Activated naive CD8-positive, alpha-beta T cell treated with anti-CD3 and anti-CD28 coated beads for 36 hours (primary cell): ENCODE data around the gene SPRR5. TPM values are rescaled to one million over a fixed set of nuclear protein-coding genes. Genes with fewer than 3 reads are reported as not detected.

Experiments used
- DNase-seq: peaks from one replicate; pipeline ENCODE4 v3.0.0; 2021
- H3K27ac Mint-ChIP-seq: one replicate; pipeline ENCODE4 v1.8.0; 2022; ENCODE audit warnings: mild to moderate bottlenecking, moderate library complexity, mixed read lengths
- H3K27me3 Mint-ChIP-seq: one replicate; pipeline ENCODE4 v1.8.0; 2022; ENCODE audit warnings: mild to moderate bottlenecking, mixed read lengths
- H3K36me3 Mint-ChIP-seq: one replicate; pipeline ENCODE4 v1.8.0; 2021; ENCODE audit warnings: mild to moderate bottlenecking, mixed read lengths
- H3K4me1 Mint-ChIP-seq: one replicate; pipeline ENCODE4 v1.8.0; 2021; ENCODE audit warnings: mixed read lengths
- H3K4me3 Mint-ChIP-seq: one replicate; pipeline ENCODE4 v1.8.0; 2022; ENCODE audit warnings: mild to moderate bottlenecking, moderate library complexity, mixed read lengths
- H3K9me3 Mint-ChIP-seq: one replicate; pipeline ENCODE4 v1.8.0; 2022; ENCODE audit warnings: mixed read lengths
- total RNA-seq, 2 experiments: library from RNA; stranded (reverse); gene quantifications; one replicate each; pipeline ENCODE4 v1.2.3, GENCODE V29; 2021

The SPRR5 gene
- total RNA-seq, 2 experiments from 2014 or later: not detected

DNA sequence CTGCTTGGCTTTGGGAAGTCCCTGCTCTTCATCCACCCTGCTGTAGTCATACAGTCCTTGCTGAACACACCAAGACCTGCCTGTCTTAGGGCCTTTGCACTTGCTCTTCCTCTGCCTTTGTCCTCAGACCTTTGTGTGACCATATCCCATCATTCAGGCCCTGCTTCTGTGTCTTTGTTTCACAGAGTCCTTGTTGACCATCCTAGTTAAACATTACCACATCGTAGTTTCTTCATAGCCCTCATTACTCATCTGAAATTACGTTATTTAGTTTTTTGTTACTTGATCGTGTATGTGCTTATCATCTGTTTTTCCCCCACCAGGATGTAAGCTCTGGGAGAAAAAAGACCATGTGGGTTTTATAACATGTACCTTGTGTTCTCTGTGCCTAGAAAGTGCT, 18.3 kb upstream of the SPRR5 start:
- Mint-ChIP-seq H3K4me3 (no peak overlapping the region), H3K36me3 (no peaks in the 10 kb centered on the region), H3K27me3 (peaks cover 13% of the 10 kb centered on the region), H3K4me1 (no peaks in the 10 kb centered on the region), H3K9me3 (no peaks in the 10 kb centered on the region), H3K27ac (no peak overlapping the region)
- no peak for DNase-seq

DNA sequence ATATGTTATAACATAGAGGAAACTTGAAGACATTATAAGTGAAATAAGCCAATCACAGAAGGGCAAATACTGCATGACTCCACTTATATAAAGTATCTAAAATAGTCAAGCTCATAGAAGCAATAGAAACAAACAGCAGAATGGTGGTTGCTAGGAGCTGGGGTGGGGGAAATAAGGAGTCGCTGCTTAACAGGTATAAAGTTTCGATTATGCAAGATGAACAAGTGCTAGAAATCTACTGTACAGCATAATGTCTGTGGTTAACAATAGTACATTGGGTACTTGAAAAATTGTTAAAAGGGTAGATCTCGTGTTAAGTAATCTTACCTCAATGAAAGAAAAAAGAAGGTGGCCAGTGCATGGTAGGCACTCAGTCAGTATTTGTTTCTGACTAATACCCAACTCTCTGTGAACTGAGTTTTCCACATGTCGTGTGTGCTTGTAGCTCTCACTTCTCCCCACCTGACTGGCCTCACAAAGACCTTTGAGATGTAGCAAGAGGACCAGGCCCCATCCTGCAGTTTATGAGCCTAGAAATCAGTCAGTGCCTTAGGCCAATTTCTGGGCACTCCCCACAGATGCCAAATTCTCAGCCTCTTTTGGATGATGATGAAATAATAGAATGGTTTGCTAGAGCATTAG, 14.7 kb upstream of the SPRR5 start:
- Mint-ChIP-seq H3K4me1 (no peaks in the 10 kb centered on the region), H3K4me3 (no peak overlapping the region)

DNA sequence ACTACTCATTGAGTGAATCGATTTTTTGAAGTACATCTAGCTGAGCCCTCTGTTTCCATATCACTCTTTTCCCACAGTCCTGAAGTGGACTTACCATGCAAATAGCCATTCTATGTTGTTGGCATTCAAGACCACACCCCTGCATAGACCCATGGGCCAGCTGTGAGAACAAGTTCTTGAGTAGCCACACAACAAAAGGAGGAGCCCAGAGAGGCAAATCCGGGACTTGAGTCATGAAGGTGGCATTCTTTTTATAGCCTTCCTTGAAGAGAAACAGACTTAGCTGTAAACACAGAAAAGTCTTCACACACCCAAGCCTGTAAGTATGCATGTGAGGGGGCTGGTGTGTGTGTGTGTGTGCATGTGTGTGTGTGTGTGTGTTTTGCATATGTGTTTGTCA, 13.8 kb upstream of the SPRR5 start:
- no peaks in the 10 kb centered on the region for H3K4me1 Mint-ChIP-seq
- DNase-seq: no peak

More for the DNA sequence above, 14.7 kb upstream of the SPRR5 start:
- peaks cover 15% of the 10 kb centered on the region for H3K27me3 Mint-ChIP-seq
- no peaks in the 10 kb centered on the region for H3K36me3 Mint-ChIP-seq
- no peak for DNase-seq
- H3K9me3 Mint-ChIP-seq: peaks cover 1% of the 10 kb centered on the region
- no peak overlapping the region for H3K27ac Mint-ChIP-seq

DNA sequence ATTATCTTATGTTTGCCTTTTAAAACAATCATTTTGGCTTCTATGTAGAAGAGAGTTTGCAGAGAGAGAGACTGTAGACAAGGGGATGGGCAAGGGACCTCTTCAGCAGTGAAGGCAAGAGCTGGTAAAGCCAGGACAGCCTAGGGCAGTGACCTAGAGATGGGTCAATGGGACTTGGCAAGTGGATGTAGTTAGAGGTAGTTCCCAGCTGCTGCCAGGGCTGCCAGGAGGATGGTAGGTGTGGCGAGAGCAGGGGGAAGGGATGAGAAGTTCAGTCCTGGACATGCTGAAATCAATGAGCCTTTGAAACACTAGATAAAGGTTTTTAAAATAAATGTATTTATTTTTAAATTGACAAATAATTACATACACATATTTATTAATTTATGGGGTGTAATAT, 6.4 kb upstream of the SPRR5 start:
- Mint-ChIP-seq H3K36me3 (no peaks in the 10 kb centered on the region), H3K4me1 (no peaks in the 10 kb centered on the region), H3K27me3 (peaks cover 13% of the 10 kb centered on the region), H3K27ac (no peak overlapping the region), H3K9me3 (peaks cover 1% of the 10 kb centered on the region), H3K4me3 (no peak overlapping the region)
- DNase-seq: no peak

More for the DNA sequence above, 13.8 kb upstream of the SPRR5 start:
- Mint-ChIP-seq H3K27me3 (peaks cover 15% of the 10 kb centered on the region), H3K9me3 (peaks cover 1% of the 10 kb centered on the region), H3K36me3 (no peaks in the 10 kb centered on the region), H3K4me3 (no peak overlapping the region), H3K27ac (no peak overlapping the region)

DNA sequence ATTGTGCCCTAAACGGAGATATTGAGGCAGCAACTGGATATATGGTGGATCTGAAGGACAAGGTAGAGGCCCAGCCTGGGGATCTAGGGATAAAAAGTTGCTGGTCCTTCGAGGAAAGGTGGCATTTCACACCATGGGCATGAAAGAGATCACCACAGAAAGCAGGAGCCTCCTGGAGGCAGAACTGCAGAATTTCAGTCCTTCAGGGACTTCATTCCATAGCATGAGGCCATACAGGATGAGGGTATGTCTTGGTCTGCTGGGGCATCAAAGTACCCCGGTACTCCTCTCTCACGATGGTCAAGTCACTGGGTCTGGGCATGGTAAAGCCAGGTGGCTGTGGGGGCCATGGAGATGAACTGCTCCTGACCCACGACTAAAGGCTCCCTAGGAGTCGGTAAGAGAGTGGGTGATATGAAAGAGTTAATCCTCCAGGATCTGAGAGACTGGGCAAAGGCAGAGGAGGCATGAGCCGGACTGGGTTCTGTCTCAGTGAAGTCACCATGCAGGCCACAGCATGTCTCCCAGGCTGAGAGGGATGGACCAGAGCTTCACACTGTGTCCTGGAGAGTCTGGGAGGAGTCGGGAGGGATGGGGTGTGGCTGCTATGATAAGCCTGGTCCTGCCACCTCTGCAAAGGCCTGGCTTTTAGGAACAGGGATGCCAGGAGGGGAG, 5.8 kb upstream of the SPRR5 start:
- no peaks in the 10 kb centered on the region for H3K36me3 Mint-ChIP-seq

DNA sequence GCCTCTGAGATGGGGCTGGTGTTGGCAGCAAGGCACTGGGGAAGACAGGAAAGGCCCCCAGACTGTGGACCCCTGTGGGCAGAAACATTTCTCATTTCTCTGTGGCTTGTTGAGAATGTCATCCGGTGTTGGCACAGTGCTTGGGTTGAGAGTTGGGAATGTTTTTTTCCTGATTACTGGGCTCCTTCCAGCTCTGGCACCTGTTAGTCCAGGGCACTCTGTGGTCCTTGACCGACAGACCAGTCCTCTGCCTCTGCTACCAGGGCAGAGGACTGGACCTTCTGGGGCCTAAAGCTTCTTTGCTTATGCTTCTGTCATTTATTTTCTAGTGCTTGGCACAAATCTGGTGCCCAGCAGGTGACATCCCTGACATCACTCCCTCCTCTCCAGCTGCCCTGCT, 4.8 kb upstream of the SPRR5 start:
- peaks cover 11% of the 10 kb centered on the region for H3K27me3 Mint-ChIP-seq
- H3K4me3 Mint-ChIP-seq: no peak overlapping the region
- no peak overlapping the region for H3K27ac Mint-ChIP-seq
- H3K36me3 Mint-ChIP-seq: no peaks in the 10 kb centered on the region
- no peaks in the 10 kb centered on the region for H3K9me3 Mint-ChIP-seq
- no peak for DNase-seq
- no peaks in the 10 kb centered on the region for H3K4me1 Mint-ChIP-seq

More for the DNA sequence above, 5.8 kb upstream of the SPRR5 start:
- peaks cover 13% of the 10 kb centered on the region for H3K27me3 Mint-ChIP-seq
- no peak overlapping the region for H3K4me3 Mint-ChIP-seq
- H3K4me1 Mint-ChIP-seq: no peaks in the 10 kb centered on the region
- no peak for DNase-seq
- H3K9me3 Mint-ChIP-seq: peaks cover 1% of the 10 kb centered on the region
- H3K27ac Mint-ChIP-seq: no peak overlapping the region

DNA sequence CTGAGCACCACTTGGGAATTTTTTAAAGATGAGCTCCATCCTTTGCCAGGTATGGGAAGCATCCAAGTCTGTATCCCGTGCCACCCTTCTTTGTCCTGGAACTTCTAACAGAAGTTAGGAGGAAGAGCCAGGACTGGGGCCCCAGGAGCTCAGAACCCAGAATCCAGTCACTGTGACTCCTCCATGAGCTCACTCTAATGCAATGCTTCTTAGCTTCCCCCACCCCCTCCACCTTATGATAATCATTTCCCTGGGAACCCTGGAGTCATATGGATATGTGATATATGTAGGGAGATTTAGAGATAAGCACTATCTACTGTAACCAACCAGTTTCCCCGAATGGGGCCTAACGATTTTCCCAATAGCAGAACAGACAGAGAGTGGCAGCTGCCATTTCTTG, 758 bp upstream of the SPRR5 start:
- Mint-ChIP-seq H3K36me3 (no peaks in the 10 kb centered on the region), H3K4me1 (no peaks in the 10 kb centered on the region), H3K27me3 (peaks cover 11% of the 10 kb centered on the region), H3K9me3 (no peaks in the 10 kb centered on the region), H3K4me3 (no peak overlapping the region), H3K27ac (no peak overlapping the region)
- no peak for DNase-seq

DNA sequence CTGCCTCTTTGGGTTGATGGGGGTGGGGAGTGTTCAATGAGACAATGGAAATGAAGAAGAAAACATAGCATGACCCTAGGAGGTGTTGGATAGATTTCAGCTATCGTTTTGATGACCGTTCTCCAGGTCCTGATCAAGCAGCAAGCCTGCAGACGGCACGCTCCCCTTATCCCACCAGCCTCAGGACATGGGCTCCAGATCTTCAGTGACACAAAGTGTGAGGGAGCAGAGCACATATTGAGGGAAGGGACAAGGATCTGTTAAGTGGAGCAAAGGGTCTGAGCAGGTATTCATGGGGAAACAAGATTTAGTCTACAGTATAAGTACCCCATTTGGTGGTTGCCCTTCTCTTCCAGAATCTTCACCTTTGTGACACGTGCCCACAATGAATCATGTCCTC, 4.7 kb downstream of the SPRR5 start:
- Mint-ChIP-seq H3K4me3 (no peak overlapping the region), H3K27ac (no peak overlapping the region), H3K9me3 (no peaks in the 10 kb centered on the region), H3K4me1 (no peaks in the 10 kb centered on the region), H3K36me3 (no peaks in the 10 kb centered on the region), H3K27me3 (peaks cover 8% of the 10 kb centered on the region)
- no peak for DNase-seq

DNA sequence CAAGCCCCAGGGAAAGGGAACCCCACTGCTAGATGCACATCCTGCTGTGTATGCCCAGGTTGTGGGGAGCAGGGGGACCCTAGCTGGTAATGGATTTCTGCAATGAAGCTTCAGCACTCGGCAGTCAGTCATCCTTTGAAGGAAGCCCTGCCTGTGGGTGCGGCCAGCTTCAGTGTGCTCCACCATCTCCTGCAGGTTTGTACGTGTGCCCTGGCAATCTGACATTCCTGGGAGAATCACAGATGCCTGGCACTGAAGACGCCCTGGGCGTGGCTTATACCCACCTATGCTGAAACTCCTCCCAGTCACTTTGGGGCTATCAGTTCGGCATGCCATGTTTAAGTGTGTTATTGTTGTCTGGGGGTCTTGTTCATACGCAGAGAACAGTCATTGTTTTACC, 6.8 kb downstream of the SPRR5 start:
- no peaks in the 10 kb centered on the region for H3K36me3 Mint-ChIP-seq
- H3K27ac Mint-ChIP-seq: no peak overlapping the region
- no peaks in the 10 kb centered on the region for H3K9me3 Mint-ChIP-seq
- H3K4me1 Mint-ChIP-seq: no peaks in the 10 kb centered on the region
- peaks cover 6% of the 10 kb centered on the region for H3K27me3 Mint-ChIP-seq
- DNase-seq: no peak
- no peak overlapping the region for H3K4me3 Mint-ChIP-seq

DNA sequence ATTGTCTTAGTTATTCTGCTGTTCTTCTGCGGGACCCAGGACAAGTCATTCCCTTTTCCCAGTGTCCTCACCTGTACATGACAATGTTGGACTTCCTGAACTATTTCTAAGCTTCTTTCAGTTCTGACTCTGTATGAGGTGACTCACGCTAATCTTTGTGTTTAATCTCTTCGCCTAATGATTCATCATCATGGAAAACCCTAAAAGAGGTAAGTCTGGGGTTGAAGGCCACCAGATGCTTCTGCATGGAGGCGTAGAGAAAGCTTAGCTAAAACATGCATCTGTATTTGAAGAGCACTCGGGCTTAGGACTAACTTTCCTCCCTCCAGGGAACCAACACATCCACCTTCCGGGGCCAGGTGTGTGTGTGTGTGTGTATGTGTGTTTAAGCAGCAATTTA, 7.4 kb downstream of the SPRR5 start:
- no peaks in the 10 kb centered on the region for H3K4me1 Mint-ChIP-seq

DNA sequence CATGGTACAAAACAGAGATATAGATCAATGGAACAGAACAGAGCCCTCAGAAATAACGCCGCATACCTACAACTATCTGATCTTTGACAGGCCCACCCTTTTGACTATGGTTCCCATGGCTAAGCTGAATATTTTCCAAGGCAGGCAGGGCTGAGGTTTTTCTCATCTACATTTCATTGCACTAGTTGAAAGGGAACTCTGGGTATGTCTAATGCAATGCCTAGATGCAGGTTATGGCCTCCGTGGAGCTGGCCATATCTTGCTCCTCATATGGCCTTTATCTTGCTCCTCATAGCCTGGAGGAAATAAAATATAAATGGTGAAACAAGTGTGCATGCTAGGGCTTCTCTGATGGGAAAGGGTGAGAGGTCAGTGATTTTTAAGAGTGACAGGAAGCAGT, 10.6 kb downstream of the SPRR5 start:
- no peak overlapping the region for H3K27ac Mint-ChIP-seq
- no peaks in the 10 kb centered on the region for H3K9me3 Mint-ChIP-seq
- peaks cover 3% of the 10 kb centered on the region for H3K27me3 Mint-ChIP-seq
- DNase-seq: no peak
- peaks cover 2% of the 10 kb centered on the region for H3K4me1 Mint-ChIP-seq
- H3K4me3 Mint-ChIP-seq: no peak overlapping the region
- H3K36me3 Mint-ChIP-seq: no peaks in the 10 kb centered on the region

More for the DNA sequence above, 7.4 kb downstream of the SPRR5 start:
- DNase-seq: no peak
- H3K27ac Mint-ChIP-seq: no peak overlapping the region
- H3K36me3 Mint-ChIP-seq: no peaks in the 10 kb centered on the region
- H3K27me3 Mint-ChIP-seq: peaks cover 3% of the 10 kb centered on the region
- no peaks in the 10 kb centered on the region for H3K9me3 Mint-ChIP-seq
- H3K4me3 Mint-ChIP-seq: no peak overlapping the region

DNA sequence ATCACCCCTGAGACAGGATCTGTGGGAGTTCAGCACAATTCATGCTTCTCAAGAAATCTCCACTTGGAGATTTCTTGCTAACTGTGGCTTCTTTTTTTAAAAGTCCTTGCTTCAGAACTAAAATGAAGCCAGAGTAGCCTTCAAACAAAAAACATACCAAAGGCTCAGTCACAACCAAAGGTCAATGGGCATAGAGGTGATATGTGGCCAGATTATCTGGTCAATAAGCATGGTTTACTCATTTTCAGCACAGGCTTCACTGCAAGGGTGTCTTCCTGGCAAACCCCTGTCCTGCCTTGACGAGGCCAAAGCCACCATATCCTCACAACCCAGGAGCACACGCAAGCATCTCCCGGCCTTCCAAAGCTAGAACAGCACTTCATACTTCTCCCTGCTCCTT, 12.3 kb downstream of the SPRR5 start:
- Mint-ChIP-seq H3K4me1 (peaks cover 2% of the 10 kb centered on the region), H3K9me3 (no peaks in the 10 kb centered on the region), H3K27ac (no peak overlapping the region), H3K27me3 (peaks cover 3% of the 10 kb centered on the region), H3K4me3 (no peak overlapping the region), H3K36me3 (no peaks in the 10 kb centered on the region)
- no peak for DNase-seq

DNA sequence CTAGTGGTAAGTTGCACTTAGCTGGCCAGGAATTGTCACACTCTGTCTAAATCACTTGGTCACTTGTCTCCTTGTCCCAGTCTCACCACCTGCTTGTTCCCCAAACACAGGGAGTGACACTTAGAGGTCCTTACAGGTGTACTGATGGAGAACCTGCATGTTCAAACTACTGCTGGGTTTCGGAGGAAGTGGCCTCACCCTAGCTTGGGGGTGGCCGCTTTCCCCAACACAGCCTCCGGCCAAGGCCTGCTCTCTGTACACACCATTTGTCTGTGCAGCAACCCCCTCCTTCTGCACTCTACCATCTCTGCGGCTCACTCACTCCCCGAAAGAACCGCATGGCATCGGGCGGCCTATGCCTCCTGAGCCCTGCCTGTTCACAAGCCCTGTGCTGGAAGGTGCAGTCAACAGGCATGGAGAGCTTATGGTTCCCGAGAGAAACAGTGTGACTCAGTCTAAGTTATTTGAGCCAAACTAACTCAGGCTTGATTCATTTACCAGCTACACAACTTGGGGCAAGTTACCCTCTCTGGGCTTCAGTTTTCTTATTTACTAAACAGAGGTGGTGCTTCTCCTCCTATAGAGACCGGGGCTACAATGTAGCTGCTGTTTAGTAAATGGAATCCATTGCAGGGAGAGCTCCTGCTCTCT, 12.9 kb downstream of the SPRR5 start:
- Mint-ChIP-seq H3K27ac (no peak overlapping the region), H3K9me3 (no peaks in the 10 kb centered on the region), H3K36me3 (no peaks in the 10 kb centered on the region), H3K27me3 (peaks cover 3% of the 10 kb centered on the region), H3K4me3 (no peak overlapping the region), H3K4me1 (peaks cover 2% of the 10 kb centered on the region)
- no peak for DNase-seq

DNA sequence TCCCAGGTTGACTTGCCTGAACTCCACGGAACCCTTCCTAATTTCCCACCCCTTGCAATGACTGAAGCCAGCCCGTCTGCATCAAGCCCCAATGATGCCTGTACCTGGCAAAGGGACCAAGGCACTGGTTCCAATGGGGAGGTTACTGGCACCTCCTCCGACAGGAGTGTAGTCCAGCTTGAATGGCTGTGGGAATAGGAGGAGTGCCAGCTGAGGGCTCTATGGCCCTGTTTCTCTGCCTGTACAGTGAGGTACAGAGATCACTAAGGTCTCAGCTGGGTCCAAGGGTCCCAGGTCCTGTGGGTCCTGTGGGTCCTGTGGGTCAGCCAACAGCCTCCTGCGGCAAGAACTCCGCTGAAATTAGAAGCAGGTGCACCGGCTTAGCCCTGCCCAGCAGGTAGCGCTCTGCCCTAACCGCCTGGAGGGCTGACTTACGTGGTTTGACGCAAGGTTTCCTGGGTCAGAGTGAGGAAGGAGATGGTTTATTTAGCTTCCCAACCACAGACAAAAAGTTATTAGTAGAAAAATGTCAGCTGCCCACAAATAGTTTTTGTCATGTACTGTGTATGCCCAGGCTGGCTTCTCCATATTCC, 13.5 kb downstream of the SPRR5 start:
- DNase-seq: no peak
- Mint-ChIP-seq H3K4me3 (no peak overlapping the region), H3K9me3 (no peaks in the 10 kb centered on the region), H3K27me3 (peaks cover 3% of the 10 kb centered on the region), H3K4me1 (peaks cover 2% of the 10 kb centered on the region), H3K36me3 (no peaks in the 10 kb centered on the region), H3K27ac (no peak overlapping the region)

DNA sequence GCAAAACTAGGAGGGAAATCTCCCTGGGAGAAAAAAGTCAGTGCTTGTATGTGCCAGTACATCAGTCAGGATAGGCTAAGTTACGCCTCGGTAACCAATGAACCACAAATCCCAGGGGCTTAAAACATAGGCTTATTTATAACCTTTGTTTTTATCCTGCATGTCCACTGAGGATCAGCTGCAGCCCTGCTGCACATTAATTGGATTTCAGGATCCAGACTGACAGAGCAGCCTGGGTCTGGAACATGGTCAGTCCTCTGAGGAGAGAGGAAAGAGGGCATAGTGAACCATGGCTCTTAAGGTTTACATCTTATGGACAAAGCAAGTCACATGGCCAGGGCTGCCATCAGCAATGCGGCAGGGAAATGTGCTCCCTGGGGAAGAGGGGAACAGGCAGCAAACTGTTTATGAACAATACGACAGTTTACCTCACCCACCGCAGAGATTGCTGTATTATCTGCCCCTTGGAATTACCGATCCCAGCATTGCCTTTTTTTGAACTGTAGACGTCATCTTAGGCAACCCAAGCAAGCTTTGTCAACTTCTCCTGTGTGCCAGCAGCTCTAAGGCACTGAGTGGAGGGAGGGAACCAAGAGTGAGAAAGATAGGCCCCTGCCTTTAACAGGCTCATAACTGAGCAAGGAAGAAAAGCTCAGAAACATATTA, 14.4 kb downstream of the SPRR5 start:
- H3K36me3 Mint-ChIP-seq: no peaks in the 10 kb centered on the region
- no peak overlapping the region for H3K4me3 Mint-ChIP-seq
- no peak overlapping the region for H3K27ac Mint-ChIP-seq
- peaks cover 2% of the 10 kb centered on the region for H3K4me1 Mint-ChIP-seq
- peaks cover 3% of the 10 kb centered on the region for H3K27me3 Mint-ChIP-seq
- H3K9me3 Mint-ChIP-seq: no peaks in the 10 kb centered on the region
- DNase-seq: no peak
